Ascending aorta (tissue), 2 donors: Measurements from ENCODE around the gene RAET1E. TPM values are rescaled to one million over a fixed set of nuclear protein-coding genes. Genes with fewer than 3 reads are reported as not detected.

Experiments
- DNase-seq, 2 donors: peaks; one replicate each; pipeline ENCODE4 v3.0.0-alpha.2; 2019; ENCODE audit warnings: low spot score in 2 of 2
- H3K27ac ChIP-seq, 2 donors: fragments of 200-600 bp; sonication (generic); one replicate each; pipeline ENCODE4 v1.5.1; 2016 to 2017; ENCODE audit warnings: mild to moderate bottlenecking in 1 of 2
- H3K27me3 ChIP-seq: fragments of 200-600 bp; sonication (generic); one replicate; pipeline ENCODE4 v1.5.1; 2017
- H3K36me3 ChIP-seq, 2 donors: fragments of 200-600 bp; sonication (generic); one replicate each; pipeline ENCODE4 v1.5.1; 2016
- H3K4me1 ChIP-seq, 2 donors: fragments of 200-600 bp; sonication (generic); one replicate each; pipeline ENCODE4 v1.5.1; 2016 to 2017; ENCODE audit warnings: mild to moderate bottlenecking in 1 of 2
- H3K4me3 ChIP-seq, 2 donors: fragments of 200-600 bp; sonication (generic); one replicate each; pipeline ENCODE4 v1.5.1; 2016 to 2017; ENCODE audit warnings: mild to moderate bottlenecking in 1 of 2
- H3K9me3 ChIP-seq, 2 donors: fragments of 200-600 bp; sonication (generic); one replicate each; pipeline ENCODE4 v1.5.1; 2016
- intact Hi-C: fragments of 100-400 bp; cut with DNase I; formaldehyde crosslinking; loops from one replicate; pipeline ENCODE4 v1.15.1; 2023
- total RNA-seq: library from RNA; depleted of rRNA; stranded (reverse); fragments of >200 nt; gene quantifications from one replicate; pipeline ENCODE4 v1.1.0, GENCODE V29; 2016
- TF ChIP-seq, protein P1 (sequence below), 3 experiments: fragments of 200-600 bp in 2 of 3; fragments of 450-650 bp in 1 of 3; sonication (generic) in 2 of 3; IDR thresholded peaks; one replicate each; pipeline ENCODE4 v1.5.1; 2016 to 2019; ENCODE audit warnings: antibody characterized with exemption in 3 of 3, mild to moderate bottlenecking in 1 of 3, moderate library complexity in 1 of 3

RAET1E gene
- total RNA-seq, 1 donor from 2014 or later: not detected

GRCh38 chr6:149891259-149891658, 6.7 kb downstream of the RAET1E start:
- TF ChIP-seq, protein P1, sequence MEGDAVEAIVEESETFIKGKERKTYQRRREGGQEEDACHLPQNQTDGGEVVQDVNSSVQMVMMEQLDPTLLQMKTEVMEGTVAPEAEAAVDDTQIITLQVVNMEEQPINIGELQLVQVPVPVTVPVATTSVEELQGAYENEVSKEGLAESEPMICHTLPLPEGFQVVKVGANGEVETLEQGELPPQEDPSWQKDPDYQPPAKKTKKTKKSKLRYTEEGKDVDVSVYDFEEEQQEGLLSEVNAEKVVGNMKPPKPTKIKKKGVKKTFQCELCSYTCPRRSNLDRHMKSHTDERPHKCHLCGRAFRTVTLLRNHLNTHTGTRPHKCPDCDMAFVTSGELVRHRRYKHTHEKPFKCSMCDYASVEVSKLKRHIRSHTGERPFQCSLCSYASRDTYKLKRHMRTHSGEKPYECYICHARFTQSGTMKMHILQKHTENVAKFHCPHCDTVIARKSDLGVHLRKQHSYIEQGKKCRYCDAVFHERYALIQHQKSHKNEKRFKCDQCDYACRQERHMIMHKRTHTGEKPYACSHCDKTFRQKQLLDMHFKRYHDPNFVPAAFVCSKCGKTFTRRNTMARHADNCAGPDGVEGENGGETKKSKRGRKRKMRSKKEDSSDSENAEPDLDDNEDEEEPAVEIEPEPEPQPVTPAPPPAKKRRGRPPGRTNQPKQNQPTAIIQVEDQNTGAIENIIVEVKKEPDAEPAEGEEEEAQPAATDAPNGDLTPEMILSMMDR (IDR thresholded peaks at IDR 0.05): no peak
- DNase-seq: no peak
- no peak overlapping the region for H3K4me3 ChIP-seq
- H3K27ac ChIP-seq: no peak overlapping the region
- no peaks in the 10 kb centered on the region for H3K36me3 ChIP-seq
- H3K4me1 ChIP-seq: peaks cover 3 to 14% of the 10 kb centered on the region in 2 donors
- no peaks in the 10 kb centered on the region for H3K27me3 ChIP-seq
- H3K9me3 ChIP-seq: no peaks in the 10 kb centered on the region
- intact Hi-C loops: no loop called here

- Histone ChIP-seq H3K36me3 (no peaks in the 10 kb centered on the region), H3K9me3 (no peaks in the 10 kb centered on the region), H3K4me3 (no peak overlapping the region), H3K27ac (no peak overlapping the region), H3K27me3 (no peaks in the 10 kb centered on the region), H3K4me1 (peaks cover under 1 to 9% of the 10 kb centered on the region in 2 donors)
- TF ChIP-seq, protein P1 (IDR thresholded peaks at IDR 0.05): no peak
- DNase-seq: no peak
- intact Hi-C loops: no loop called here
Observed at GRCh38 chr6:149890629-149891045, 7.3 kb downstream of the RAET1E start.

DNA sequence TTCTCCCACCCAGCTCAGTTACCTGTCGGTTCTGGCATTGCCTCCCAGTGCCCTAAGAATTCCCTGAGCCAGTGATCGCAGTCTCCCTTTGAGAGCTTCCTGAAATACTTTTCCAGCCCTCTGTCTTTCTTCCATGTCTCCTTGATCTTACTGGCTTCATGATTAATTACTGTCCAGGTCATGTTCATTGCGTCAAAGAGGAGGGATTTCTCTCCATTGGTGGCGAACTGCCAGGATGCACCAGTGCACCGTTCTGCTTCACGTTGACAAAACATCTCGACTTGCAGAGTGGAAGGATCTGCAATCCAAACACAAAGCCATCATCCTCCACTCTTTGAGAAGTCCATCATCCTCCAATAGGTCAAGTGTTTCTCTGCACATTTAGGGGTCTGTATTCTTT, 8.6 kb downstream of the RAET1E start:
- TF ChIP-seq, protein P1 (IDR thresholded peaks at IDR 0.05): no peak
- Histone ChIP-seq H3K36me3 (no peaks in the 10 kb centered on the region), H3K4me1 (no peaks in the 10 kb centered on the region), H3K27me3 (no peaks in the 10 kb centered on the region), H3K27ac (no peak overlapping the region), H3K4me3 (no peak overlapping the region), H3K9me3 (no peaks in the 10 kb centered on the region)
- no peak for DNase-seq
- intact Hi-C loops: no loop called here

- intact Hi-C loops: no loop called here
- no peak overlapping the region for H3K4me3 ChIP-seq
- no peaks in the 10 kb centered on the region for H3K36me3 ChIP-seq
- no peaks in the 10 kb centered on the region for H3K9me3 ChIP-seq
- H3K4me1 ChIP-seq: peaks cover 0 to 3% of the 10 kb centered on the region in 2 donors
- H3K27me3 ChIP-seq: no peaks in the 10 kb centered on the region
- TF ChIP-seq, protein P1 (IDR thresholded peaks at IDR 0.05): no peak
- no peak overlapping the region for H3K27ac ChIP-seq
- no peak for DNase-seq
Observed at GRCh38 chr6:149888659-149889058, 9.3 kb downstream of the RAET1E start.

- intact Hi-C loops: no loop called here
Observed at GRCh38 chr6:149888093-149888492, 9.8 kb downstream of the RAET1E start.

More at GRCh38 chr6:149888093-149888492, 9.8 kb downstream of the RAET1E start:
- TF ChIP-seq, protein P1 (IDR thresholded peaks at IDR 0.05): no peak
- peaks cover 0 to 3% of the 10 kb centered on the region in 2 donors for H3K4me1 ChIP-seq
- no peaks in the 10 kb centered on the region for H3K9me3 ChIP-seq
- H3K27me3 ChIP-seq: no peaks in the 10 kb centered on the region
- H3K27ac ChIP-seq: no peak overlapping the region
- DNase-seq: no peak
- H3K36me3 ChIP-seq: no peaks in the 10 kb centered on the region
- H3K4me3 ChIP-seq: no peak overlapping the region
